UCSD-AML1 (cell line): ENCODE results near the gene GNAT3.

ENCODE experiments used
- DNase-seq: peaks from one replicate; lab custom pipeline; 2025; ENCODE audit not compliant: unreplicated experiment; lab: John Stamatoyannopoulos, UW

GNAT3 gene

DNA sequence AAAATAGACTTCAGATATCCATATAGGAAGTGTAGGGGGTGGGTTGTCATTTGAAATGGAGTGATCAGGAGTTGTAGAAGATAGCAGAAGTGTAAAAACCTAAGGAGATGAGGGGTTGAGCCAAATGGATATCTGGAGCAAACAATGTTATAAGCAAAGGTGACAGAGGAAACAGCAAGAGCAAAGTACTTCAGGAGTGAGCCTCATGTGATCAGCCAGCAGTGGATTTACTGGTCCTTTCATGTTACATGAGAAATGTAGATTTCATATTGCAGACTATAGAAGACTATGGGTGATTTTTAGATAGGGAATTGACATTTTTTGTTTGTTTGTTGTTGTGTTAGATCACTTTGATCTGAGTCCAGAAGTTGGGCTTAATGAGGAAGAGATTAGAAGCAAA, 47.7 kb downstream of the GNAT3 start:
- no peak for DNase-seq

DNA sequence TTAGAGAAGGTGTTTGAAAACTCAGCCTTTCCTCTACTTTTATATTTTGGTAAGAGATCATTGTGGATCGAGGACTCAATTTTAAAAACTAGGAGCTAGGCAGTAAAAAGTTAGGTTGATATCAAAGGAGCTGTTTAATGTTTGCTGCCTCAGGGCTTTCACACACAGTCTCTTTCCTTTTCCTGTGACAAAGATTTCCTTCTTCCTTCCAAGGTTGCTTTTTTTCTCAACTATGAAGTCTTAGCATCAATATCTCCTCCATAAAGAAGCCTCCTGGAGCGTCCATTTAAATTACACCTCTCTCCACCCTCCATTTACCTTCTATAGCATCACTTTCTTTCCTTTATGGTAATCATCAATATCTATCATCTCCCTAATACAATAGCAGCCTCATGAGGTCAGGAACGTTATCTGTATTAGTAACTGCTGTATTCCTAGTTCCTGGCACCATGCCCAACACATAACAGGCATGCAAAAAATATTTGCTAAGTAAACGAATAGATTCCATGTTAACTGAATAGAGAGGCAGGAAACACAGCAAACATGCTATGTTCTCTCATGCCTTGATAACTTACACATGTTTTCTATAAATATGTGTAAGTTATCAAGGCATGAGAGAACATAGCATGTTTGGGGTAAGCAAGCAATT, 48.5 kb downstream of the GNAT3 start:
- no peak for DNase-seq

DNA sequence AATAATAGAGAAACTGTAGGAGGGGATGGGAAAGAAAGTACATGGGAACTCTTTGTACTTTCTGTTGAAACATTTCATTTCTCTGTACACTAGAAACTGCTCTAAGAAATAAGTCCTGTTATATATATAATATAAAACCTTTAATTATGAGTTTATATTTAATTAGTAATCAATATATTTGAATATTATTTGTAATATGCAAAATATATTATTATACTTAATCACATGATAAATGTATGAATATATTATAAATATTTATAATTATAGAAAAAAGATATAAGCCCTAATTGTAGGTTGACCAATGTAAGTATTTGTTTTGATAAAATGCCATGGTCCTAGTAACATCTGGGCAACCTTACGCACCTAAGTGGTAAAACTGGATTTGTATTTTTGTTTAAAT, 51.0 kb downstream of the GNAT3 start:
- no peak for DNase-seq

- no peak for DNase-seq
These were observed 51.9 kb downstream of the GNAT3 start for GRCh38 chr7:80459776-80460510.

- no peak for DNase-seq
These were observed 52.8 kb downstream of the GNAT3 start for GRCh38 chr7:80458822-80459725.

- no peak for DNase-seq
These were observed 58.0 kb downstream of the GNAT3 start for GRCh38 chr7:80453699-80454340.

DNA sequence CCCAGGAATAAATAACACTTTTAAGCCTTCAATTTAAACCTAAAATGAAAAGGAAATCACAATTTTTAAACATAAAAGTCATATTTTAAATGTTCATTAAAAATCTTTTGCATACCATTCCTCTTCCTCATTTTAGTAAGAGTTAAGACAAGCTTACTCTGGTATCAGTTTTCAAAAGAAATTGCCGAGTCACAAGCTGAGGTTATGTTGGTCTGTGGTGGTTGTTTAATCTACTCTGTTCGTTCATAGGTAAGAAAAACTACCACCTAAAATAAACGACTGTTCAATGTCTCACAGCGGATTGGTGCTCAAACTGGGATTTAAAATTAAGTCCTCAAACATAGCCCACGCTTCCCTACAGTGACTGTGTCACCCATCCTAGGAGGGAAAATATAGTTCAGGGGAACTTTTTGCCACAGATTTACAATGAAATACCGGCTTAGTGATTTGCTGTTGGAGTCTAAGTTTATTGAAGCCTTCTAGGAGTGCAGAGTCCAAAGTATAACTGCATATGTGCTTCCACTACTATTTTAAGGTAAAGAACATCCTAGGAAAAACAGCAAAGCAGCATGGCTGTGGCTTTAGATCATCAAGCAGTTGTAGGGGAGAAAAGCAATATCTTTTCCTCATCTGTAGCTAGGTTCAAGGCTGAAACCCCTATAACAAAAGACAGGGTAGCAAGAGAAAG, 61.1 kb downstream of the GNAT3 start:
- DNase-seq, result no peak

- DNase-seq, result no peak
These were observed 62.0 kb downstream of the GNAT3 start for GRCh38 chr7:80449836-80450235.

DNA sequence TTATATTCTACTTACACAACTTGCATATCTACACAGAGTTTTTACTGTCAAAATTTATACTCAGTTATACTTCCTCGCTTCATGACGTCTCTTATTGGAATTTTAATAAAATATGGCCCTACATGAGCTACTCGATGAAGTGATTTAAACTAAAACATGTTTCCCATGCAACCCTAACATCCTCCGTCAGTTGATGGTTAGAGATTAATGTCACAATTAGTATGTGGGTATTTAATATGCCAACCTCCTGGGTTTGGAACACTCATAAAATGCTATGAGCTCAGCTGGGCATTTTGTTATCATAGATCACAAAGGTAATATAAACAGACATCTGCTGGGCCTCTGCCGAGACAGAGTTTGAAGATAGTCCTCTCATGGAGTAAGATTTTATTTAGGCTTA, 66.5 kb downstream of the GNAT3 start:
- no peak for DNase-seq

DNA sequence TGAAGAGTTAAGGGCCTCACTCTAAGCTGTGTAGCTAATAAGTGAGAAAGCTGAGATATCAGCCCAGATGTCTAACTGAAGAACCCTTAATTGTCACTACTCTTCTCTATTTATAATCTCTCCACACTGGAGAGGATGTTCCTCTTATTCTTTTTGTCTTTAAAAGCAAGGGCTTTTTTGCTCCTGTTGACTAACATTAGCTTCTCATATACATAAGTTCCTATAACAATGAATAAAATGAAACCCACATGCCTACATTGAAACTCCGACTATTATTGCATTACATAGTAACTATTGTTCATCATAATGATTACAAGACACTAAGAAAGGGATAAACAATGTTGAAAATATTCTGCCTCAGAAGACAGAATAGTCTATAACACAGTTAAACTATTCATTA, 67.1 kb downstream of the GNAT3 start:
- no peak for DNase-seq

DNA sequence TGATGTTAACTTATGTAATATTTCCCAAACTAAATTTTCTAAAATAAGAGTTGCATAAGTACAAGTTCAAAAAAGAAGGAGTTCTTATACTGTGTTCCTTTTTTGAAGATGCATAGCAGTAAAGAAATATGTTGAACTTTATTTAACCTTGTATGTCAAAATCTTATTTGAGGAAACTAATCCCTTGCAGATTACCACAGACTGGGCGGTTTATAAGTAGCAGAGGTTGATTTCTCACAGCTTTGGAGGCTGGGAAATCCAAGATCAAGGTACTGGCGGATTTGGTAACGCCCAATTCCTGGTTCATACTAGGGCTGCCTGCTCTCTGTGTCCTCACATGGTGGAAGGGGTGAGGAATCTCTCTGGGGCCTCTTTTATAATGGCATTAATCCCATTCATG, 68.5 kb downstream of the GNAT3 start:
- DNase-seq, result no peak

- no peak for DNase-seq
These were observed 71.0 kb downstream of the GNAT3 start for GRCh38 chr7:80440883-80441282.

GRCh38 chr7:80439894-80440821, 71.7 kb downstream of the GNAT3 start:
- no peak for DNase-seq

DNA sequence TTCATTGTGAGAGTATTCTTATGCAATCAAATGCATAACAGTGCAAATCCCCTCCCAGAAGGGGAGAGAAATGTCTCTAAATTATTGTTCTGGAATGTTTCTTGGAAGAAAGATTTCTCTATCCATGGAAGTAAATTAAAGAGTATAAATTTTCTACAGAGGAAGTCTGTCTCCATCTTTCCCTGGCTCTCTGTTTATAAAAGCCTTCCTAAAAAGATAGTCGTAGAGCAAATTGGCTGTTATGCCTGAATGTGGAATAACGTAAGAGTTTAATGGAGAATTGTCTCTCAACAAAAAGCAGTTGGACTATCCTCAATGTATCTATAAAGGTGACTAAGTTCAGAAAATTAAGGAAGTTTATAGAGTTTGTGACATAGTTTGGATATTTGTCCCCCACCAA, 76.3 kb downstream of the GNAT3 start:
- DNase-seq, result no peak

- DNase-seq, result no peak
These were observed 77.8 kb downstream of the GNAT3 start for GRCh38 chr7:80434047-80434446.

GRCh38 chr7:80432166-80432565, 79.7 kb downstream of the GNAT3 start:
- no peak for DNase-seq

DNA sequence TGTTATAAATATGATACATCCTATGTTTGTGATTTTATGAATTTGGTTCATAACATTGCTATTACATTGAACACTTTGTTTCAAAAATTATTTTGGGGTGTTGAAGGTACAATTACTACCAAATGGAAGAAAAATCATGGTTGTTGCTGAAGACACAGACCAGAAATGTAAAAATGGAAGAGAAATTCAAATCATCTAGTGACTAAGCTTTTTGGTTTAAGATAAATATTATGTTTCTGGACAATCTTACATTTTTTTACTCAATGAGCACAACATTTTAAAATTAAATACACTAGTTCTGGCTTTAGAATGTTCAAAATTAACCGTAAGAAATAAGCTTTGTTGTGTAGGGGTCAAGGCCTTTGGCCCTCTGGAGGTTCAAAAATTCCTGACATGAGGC, 82.7 kb downstream of the GNAT3 start:
- no peak for DNase-seq

- DNase-seq, result no peak
These were observed 83.5 kb downstream of the GNAT3 start for GRCh38 chr7:80428161-80429054.

DNA sequence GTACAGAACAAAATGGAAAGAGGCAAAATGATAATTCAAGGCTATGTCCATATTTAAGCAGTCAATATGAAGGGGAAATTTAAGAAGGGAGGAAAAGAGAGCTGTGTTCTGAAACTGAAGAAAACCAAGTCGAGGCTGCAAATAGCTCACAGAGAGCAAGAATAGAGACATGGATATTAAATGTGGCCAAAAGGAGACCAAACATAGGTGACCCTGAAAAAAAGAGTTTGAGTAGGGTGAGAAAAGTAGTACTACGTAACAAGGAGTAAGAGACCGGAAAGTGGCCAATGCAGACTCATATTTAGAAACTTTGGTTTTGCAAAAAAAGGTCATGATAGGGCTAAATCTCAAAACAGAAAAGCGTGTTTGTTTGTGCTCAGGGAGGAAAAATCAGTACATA, 84.6 kb downstream of the GNAT3 start:
- DNase-seq, result no peak
